ENCODE measurements around the gene HDAC6.
"Not testable (repeated sequence)": the region's sequence is repeated elsewhere in the genome, so short reads cannot be mapped to it uniquely, and the experiment has no call there.

The HDAC6 gene

GRCh38 chrX:48864210-48864609, 62.3 kb downstream of the HDAC6 start:
- no peak overlapping the region for H3K4me3 ChIP-seq
- no peak overlapping the region for H3K4me2 ChIP-seq
- no peaks in the 10 kb centered on the region for H3K36me3 ChIP-seq
- no peak overlapping the region for H3K27ac ChIP-seq
- no peak overlapping the region for H3K9ac ChIP-seq
- H3K9me3 ChIP-seq = peaks cover 4% of the 10 kb centered on the region; the same call in 1 of the 2 replicates
- TF ChIP-seq Cebpa-rat (IDR thresholded peaks at IDR 0.05) = no peak
- H4K20me1 ChIP-seq = no peaks in the 10 kb centered on the region
- H3K27me3 ChIP-seq = peaks cover 43% of the 10 kb centered on the region
- H3K4me1 ChIP-seq = no peaks in the 10 kb centered on the region

DNA sequence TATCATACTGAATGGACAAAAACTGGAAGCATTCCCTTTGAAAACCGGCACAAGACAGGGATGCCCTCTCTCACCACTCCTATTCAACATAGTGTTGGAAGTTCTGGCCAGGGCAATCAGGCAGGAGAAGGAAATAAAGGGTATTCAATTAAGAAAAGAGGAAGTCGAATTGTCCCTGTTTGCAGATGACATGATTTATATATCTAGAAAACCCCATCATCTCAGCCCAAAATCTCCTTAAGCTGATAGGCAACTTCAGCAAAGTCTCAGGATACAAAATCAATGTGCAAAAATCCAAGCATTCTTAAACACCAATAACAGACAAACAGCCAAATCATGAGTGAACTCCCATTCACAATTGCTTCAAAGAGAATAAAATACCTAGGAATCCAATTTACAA, 70.2 kb downstream of the HDAC6 start:
- not testable (repeated sequence) for H4K20me1 ChIP-seq, H3K9me3 ChIP-seq, H3K4me3 ChIP-seq, H3K36me3 ChIP-seq, H3K4me2 ChIP-seq, H3K27ac ChIP-seq, H3K4me1 ChIP-seq, H3K9ac ChIP-seq
- H3K27me3 ChIP-seq = peaks cover 16% of the 10 kb centered on the region; the same call in 1 of the 2 replicates

All from BLaER1 (cell line).